NCI-H2081 treated with DMSO at 0.1 percent for 48 hours (cell line): ENCODE measurements around the gene PLD2.

Experiments
- DNase-seq: peaks from one replicate; lab custom pipeline; 2025; lab: John Stamatoyannopoulos, UW

PLD2 gene

GRCh38 chr17:4806777-4807604 lies at the start of gene PLD2:
TSS of gene PLD2 (plus strand) at chr17:4807152. CDS start at chr17:4807773, 621 bp downstream.
- no peak for DNase-seq

- no peak for DNase-seq
These were observed 47.1 kb upstream of the PLD2 start for GRCh38 chr17:4759776-4760236.

GRCh38 chr17:4764595-4764994 lies 42.4 kb upstream of the PLD2 start:
- no peak for DNase-seq

GRCh38 chr17:4766201-4766600 lies 40.8 kb upstream of the PLD2 start:
- DNase-seq, result no peak

- DNase-seq, result no peak
These were observed 40.2 kb upstream of the PLD2 start for GRCh38 chr17:4766723-4767122.

- DNase-seq, result no peak
These were observed 38.7 kb upstream of the PLD2 start for GRCh38 chr17:4768298-4768697.

- DNase-seq, result no peak
These were observed 37.3 kb upstream of the PLD2 start for GRCh38 chr17:4769628-4770027.

- DNase-seq, result no peak
These were observed 35.3 kb upstream of the PLD2 start, which contains the start of gene TM4SF5 for GRCh38 chr17:4771519-4772234. TSS of gene TM4SF5 (plus strand) at chr17:4771886. CDS start at chr17:4771923, 37 bp downstream.

GRCh38 chr17:4772235-4772613 lies 34.7 kb upstream of the PLD2 start:
- DNase-seq, result no peak

GRCh38 chr17:4777969-4778760 lies 28.8 kb upstream of the PLD2 start:
- DNase-seq, result no peak

GRCh38 chr17:4780325-4780955 lies 26.5 kb upstream of the PLD2 start:
- DNase-seq, result no peak

- no peak for DNase-seq
These were observed 24.3 kb upstream of the PLD2 start for GRCh38 chr17:4782652-4783051.

GRCh38 chr17:4785311-4786105 lies 21.4 kb upstream of the PLD2 start:
- DNase-seq, result no peak

- DNase-seq, result no peak
These were observed 20.8 kb upstream of the PLD2 start, which contains the start of gene VMO1 for GRCh38 chr17:4786106-4786511. TSS of gene VMO1 (minus strand) at chr17:4786364. CDS start at chr17:4786352, 12 bp downstream.

- no peak for DNase-seq
These were observed 20.4 kb upstream of the PLD2 start for GRCh38 chr17:4786516-4786915.

- DNase-seq, result no peak
These were observed 18.7 kb upstream of the PLD2 start for GRCh38 chr17:4788159-4788806.

- no peak for DNase-seq
These were observed 17.9 kb upstream of the PLD2 start, which contains the start of gene GLTPD2 for GRCh38 chr17:4788807-4789700. TSS of gene GLTPD2 (plus strand) at chr17:4788964. CDS start at chr17:4789012, 48 bp downstream.

GRCh38 chr17:4789701-4789950 lies 17.3 kb upstream of the PLD2 start:
- no peak for DNase-seq

- peak; percentile 13 for DNase-seq
These were observed 16.8 kb upstream of the PLD2 start for GRCh38 chr17:4789951-4790704.
